Neural progenitor cell (in vitro differentiated cells): Measurements from ENCODE around the gene ERCC6L.

Experiments
- EZH2 ChIP-seq: fragments of 200-600 bp; sonication (generic); IDR thresholded peaks from 2 replicates; pipeline ENCODE4 v1.6.1; 2017; ENCODE audit warnings: antibody characterized with exemption, mild to moderate bottlenecking, moderate library complexity
- TF ChIP-seq, protein P1 (sequence below): fragments of 200-600 bp; sonication (generic); IDR thresholded peaks from 2 replicates; pipeline ENCODE4 v1.5.1; 2017; ENCODE audit warnings: antibody characterized with exemption, mild to moderate bottlenecking

DNA sequence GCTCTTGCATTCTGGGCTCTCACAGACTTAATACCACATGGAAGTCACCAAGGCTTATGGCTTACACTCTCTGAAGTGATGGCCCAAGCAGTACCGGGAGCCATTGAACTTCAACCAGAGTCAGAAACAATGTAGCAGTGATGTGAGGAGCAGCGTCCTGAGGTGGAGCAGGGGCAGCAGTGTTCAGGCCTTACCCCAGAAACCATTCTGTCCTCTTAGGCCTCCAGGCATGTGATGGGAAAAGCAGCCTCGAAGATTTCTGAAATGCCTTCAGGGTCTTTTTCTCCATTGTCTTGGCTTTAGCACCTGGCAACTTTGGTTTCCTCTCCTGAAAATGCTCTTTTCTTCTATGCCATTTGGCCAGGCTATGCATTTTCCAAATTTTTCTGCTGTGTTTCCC is 80.1 kb downstream of the ERCC6L start:
- TF ChIP-seq, protein P1, sequence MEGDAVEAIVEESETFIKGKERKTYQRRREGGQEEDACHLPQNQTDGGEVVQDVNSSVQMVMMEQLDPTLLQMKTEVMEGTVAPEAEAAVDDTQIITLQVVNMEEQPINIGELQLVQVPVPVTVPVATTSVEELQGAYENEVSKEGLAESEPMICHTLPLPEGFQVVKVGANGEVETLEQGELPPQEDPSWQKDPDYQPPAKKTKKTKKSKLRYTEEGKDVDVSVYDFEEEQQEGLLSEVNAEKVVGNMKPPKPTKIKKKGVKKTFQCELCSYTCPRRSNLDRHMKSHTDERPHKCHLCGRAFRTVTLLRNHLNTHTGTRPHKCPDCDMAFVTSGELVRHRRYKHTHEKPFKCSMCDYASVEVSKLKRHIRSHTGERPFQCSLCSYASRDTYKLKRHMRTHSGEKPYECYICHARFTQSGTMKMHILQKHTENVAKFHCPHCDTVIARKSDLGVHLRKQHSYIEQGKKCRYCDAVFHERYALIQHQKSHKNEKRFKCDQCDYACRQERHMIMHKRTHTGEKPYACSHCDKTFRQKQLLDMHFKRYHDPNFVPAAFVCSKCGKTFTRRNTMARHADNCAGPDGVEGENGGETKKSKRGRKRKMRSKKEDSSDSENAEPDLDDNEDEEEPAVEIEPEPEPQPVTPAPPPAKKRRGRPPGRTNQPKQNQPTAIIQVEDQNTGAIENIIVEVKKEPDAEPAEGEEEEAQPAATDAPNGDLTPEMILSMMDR, result no peak
- TF ChIP-seq EZH2, result no peak
